Stimulated activated CD8-positive, alpha-beta memory T cell treated with anti-CD3 and anti-CD28 coated beads, Interleukin-12 subunit alpha, Interleukin-12 subunit beta, amount 100 ng/mL, for 1 hour (primary cell): ENCODE measurements around the gene AKAP3.

Experiments used
- DNase-seq: peaks from one replicate; pipeline ENCODE4 v3.0.0-alpha.2; 2020; ENCODE audit warnings: low read depth

Gene AKAP3

DNA sequence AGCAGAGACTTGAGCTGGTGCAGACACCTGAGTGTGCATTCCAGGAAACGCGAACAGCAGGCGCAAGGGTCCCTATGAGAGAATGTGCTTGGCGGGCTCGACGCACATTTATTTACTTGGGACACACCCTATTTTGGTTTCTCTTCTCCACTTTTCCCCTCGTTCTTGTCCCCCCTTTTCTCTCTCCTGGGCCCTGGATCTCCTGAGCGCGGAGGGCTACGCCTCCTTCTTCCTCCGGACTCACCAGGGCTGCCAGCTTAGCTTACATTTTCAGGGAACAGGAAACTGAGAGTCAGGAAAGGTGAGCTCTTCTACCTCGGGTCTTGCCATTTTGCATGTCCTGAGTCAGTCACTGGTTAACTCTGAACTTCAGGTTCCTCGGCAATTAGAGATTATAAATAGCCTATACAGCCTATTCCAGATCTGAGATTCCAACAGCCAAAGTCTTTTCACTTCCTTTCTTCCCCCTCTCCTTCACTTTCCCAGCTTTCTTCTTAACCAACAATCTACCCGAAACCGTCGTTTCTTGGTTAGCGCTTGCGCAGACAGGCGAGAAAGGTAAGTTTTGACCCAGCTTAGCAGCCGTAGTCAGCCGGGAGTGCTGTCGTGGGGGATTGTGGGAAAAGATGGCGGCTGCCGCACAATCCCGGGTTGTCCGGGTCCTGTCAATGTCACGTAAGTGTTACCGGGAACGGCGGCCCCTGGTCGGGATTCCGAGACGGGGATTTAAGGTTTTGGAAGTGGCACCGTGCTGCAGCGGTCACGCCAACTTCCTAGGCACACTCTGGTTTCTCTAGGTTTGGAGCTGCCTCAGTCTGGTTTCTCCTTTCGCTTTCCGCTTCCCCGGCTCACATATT is at the start of gene AKAP3, which contains the start of gene NDUFA9:
Gene AKAP3 (minus strand): TSS at position 551 of the 857 bp plus-strand sequence. CDS start 10,855 bp downstream, outside the sequence.
Gene NDUFA9 (plus strand): TSS at position 614 of the 857 bp plus-strand sequence. CDS start 13 bp downstream, at position 627.
- peak; percentile 59 for DNase-seq

DNA sequence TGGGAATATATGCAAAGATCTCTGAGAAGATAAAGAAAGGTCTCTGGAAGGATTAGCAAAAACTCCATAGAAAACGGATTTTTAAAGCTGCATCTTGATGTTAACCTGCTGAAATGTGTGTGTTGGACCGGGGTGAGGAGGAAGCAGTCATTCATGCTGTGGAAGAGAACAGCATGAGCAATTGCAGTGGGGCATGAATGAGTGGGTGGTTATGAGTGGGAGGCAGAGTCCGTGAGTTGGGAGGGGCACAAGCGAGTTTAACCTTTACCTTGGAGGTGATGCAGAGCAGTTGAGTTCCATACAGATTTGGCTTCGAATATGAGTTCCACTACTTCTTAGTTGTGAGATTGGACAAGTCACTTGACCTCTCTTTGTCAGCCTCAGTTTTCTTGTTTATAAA is 41.9 kb upstream of the AKAP3 start:
- no peak for DNase-seq

DNA sequence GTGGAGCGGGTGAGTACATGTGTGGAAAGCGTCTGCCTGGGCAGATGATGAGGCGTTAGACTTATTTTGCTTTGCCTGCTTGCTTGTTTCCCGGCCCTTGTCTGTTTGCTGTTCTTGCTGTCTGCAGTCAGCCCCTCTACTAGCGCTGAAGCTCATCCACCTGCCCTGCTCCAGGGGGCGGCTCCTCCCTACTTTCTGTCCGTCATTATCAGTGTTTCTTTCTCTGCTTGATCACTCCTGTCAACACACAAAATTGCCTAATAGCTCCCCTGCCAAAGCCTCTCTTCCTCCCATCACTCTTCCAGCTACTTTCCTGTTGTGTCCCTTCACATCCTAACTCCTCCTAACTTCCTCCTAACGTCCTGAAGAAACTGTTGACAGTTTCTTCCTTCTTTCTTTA is 36.5 kb upstream of the AKAP3 start:
- DNase-seq = no peak

DNA sequence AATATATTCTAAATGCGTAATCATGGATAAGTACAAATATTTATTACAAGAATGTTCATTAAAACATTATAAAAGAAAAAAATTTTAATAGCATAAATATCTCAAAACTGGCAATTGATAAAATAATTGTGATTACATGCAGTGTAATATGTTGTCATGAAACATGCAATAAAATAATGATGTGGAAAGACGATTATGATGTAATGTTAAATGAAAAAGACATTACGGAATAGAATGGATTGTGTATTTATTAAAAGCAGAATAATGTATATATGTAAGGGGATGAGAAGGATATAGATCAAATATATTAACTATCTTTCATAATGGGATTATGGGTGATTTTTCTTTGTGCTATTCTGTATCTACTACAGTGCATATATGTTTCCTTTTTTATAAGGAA is 32.9 kb upstream of the AKAP3 start:
- DNase-seq = no peak

- DNase-seq = no peak
These were observed 30.9 kb upstream of the AKAP3 start for GRCh38 chr12:4679711-4680110.

DNA sequence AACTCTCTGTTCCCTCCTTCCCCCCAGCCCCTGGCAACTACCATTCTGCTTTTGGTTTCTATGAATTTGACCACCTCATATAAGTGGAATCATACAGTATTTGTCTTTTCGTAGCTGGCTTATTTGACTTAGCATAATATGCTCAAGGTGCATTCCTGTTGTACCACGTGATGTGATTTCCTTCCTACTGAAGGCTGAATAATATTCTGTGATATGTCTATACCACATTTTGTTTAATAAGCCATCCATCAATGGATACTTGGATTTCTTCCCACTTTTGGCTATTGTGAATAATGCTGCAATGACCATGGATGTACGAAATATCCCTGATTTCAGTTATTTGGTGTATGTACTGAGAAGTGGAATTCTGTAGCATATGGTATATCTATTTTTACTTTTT is 16.4 kb upstream of the AKAP3 start:
- no peak for DNase-seq

GRCh38 chr12:4663971-4664505 is 15.2 kb upstream of the AKAP3 start:
- DNase-seq = no peak

DNA sequence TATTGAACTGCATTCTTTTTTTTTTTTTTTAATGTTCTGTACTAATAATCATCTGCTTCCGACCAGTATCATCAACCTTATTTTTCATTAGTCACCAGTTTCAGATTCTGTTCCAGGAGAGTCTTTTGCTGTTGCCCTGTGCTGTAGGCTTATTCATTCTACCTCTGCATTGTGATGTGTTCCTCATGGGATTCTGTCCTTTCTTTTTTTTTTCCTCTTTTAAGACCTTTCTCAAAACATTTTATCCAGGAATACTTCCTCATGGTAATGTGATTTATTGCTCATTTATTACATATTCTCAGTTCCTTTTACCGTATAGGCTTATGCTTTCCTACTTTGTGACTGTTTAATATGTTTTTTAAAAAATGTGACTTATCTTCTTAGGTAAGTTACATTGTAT is 4.8 kb upstream of the AKAP3 start:
- no peak for DNase-seq

GRCh38 chr12:4653257-4653656 is 4.4 kb upstream of the AKAP3 start:
- DNase-seq = no peak

- DNase-seq = no peak
These were observed 459 bp upstream of the AKAP3 start for GRCh38 chr12:4649358-4649661.

GRCh38 chr12:4648104-4648500 is 749 bp downstream of the AKAP3 start:
- no peak for DNase-seq

DNA sequence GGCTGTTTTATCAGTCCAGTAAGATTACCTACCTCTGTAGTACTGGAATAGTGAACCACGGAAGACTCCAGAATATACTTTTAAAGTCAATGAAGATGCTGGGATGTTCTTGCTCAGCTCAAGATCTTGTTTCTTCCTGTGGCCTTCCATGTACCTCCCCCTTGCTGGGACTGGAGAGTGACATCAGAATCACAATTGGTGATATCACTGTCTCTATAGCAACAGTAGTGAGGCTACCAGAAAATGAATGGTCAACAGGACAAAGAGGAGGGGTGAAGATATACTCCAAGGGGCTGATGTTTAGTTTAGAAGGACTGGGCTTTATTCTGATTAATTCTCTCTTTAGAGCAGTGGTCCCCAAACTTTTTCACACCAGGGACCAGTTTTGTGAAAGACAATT is 3.8 kb downstream of the AKAP3 start:
- DNase-seq = no peak

- no peak for DNase-seq
These were observed 5.1 kb downstream of the AKAP3 start for GRCh38 chr12:4643747-4644146.

- no peak for DNase-seq
These were observed 18.6 kb downstream of the AKAP3 start for GRCh38 chr12:4630262-4630661.

DNA sequence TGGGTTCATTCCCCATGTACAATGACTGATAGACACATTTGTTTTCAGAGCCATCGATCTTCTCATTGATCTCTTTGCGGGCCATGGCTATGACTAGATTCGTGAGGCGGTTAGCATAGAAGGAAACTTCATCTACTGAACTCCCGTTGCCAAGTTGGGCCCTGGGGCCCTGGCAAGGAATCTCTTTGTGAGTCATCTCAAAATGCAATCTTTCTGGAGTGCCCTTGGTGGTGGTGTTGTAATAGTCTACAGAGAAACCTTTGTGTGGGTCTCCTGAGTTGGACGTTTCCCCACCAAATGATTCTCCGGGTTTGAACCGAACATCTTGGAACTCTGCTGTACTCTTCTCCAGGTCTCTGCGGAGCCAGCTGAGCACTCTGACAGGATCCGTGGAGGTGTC is 20.4 kb downstream of the AKAP3 start:
- DNase-seq = no peak

DNA sequence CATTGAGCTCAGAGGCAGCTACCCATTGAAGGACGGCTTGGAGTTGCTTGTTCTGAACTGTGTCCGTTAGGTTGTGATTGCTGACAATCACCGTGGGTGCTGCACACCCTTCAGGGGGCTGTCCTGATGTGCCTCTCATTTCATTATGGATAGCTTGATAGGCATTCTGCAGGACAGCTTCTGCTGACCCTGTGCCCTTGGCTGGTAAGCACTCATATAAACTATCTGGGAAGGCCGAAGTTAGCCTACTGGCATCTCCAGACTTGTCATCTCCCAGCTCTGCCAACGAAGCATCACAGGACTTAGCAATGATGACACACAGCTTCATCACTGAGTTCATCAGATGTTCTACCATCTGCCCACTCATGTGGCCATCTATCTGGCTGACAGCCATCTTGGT is 22.3 kb downstream of the AKAP3 start:
- no peak for DNase-seq

DNA sequence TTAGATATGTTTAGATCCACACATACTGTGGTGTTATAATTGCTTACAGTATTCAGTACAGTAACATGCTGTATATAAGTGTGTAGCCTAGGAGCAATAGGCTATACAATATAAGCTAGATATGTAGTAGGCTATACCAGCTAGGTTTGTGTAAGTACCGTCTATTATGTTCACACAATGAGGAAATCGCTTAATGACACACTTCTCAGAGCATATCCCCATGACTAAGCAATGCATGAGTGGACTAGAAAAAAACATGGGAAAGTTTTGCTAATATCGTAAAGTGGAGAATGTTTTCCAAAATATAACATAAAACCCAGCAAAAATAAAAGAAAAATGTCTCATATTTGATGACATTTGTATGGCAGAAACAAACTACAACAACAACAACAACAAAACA is 27.3 kb downstream of the AKAP3 start:
- no peak for DNase-seq

DNA sequence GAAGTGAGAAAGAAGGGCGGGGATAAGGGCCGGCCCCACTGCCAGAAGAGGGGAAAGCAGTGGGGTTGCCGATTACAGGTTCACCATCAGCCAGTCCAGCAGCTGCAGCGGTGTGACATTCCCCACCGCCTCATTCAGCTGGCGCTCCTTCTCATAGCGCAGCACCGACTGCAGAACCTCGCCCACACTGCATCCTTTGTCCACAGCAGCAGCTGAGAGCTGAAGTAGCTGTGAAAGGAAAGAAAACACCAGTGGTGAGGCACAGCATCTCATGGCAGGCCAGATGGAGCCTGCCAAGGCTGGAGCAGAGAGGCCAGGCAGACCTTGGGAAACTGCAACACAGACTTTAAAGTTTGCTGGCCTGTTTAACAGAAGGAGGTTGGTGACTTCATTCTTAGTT is 33.2 kb downstream of the AKAP3 start:
- no peak for DNase-seq

- DNase-seq = no peak
These were observed 38.4 kb downstream of the AKAP3 start for GRCh38 chr12:4610481-4610880.

DNA sequence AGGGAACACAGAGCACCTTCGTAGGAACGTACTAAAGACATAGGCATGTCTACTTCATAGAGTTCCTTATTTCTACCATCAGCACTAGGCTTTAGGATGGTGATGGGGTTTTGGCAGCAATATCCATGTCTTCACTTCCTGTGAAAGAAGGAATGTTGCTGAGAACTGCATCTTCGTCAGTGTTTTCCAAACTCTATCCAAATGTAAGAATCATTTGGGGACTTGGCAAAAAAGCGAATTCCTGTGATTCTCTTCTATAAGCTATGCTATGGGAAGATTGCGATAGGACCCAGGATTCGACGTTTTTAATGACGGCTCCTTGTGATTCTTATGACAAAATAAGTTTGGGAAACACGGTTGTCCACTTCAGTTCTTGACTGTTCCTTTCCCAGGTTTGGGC is 39.8 kb downstream of the AKAP3 start:
- no peak for DNase-seq

- DNase-seq = no peak
These were observed 41.8 kb downstream of the AKAP3 start for GRCh38 chr12:4607056-4607455.

DNA sequence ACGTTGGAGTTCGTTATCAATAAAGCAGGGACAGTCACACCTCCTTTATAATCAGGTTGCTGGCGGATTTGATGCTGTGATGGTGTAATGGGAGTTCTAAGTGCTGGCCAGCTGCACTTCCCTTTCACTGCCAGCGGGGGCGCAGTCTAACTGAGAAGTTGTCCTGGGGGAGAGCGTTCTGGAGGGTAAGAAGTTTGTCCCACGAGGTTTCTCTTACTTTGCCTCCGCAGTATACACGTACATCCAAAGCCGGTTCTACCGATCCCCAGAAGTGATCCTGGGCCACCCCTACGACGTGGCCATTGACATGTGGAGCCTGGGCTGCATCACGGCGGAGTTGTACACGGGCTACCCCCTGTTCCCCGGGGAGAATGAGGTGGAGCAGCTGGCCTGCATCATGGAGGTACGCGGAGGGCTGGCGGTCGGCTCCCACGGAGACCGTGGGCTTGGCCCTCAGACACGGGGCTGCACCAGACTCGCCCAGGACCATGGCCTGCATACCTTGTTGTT is 44.1 kb downstream of the AKAP3 start:
- peak; percentile 61 for DNase-seq

- DNase-seq = no peak
These were observed 44.9 kb downstream of the AKAP3 start for GRCh38 chr12:4603946-4604345.

DNA sequence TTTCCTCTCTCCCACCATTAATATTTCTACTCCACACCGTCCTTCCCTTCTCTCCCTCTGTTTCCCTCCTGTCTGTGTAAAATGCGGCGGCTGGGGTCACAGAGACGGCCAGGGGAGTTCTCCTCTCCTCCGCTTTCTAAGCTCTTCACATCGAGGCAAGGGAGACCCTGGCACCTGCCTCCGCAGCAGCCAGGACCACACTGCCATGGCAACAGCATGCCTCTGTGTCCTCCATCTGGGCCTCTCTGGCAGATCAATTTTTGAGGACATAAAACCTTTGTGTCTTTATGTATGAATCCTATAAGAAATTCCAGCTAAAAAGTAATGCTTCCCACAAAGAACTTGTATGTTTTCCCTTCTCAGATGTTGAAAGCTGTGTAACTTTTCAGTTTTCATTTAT is 45.4 kb downstream of the AKAP3 start:
- no peak for DNase-seq
